Measurements from ENCODE around the gene BEND3. TPM values are rescaled to one million over a fixed set of nuclear protein-coding genes. Genes with fewer than 3 reads are reported as not detected.
A peak's percentile ranks its signal among the peaks of the same experiment; 100 is the strongest.

The BEND3 gene
- polyA plus RNA-seq, 2 of the 4 experiments (the other 2 are of a cell fraction) = 2.2 to 2.3 TPM

- no peak for TF ChIP-seq REST (IDR thresholded peaks at IDR 0.05)
- no peak for TF ChIP-seq HOXB5 (CRISPR knock-in tag; IDR thresholded peaks at IDR 0.05)
- no peak for TF ChIP-seq NR3C1 (IDR thresholded peaks at IDR 0.05)
Measured at GRCh38 chr6:107077710-107078109, 37.6 kb downstream of the BEND3 start (continued).

- DNase-seq (ENCODE audit: low read depth in 1 of 2, low spot score in 1 of 2) (peak in 1 of 2 experiments; percentile 7), ATAC-seq (peak in 1 of 2 experiments; percentile 32; a peak in 1 of 6 replicates), FAIRE-seq (no peak)
- 84% methylated on average over 6 of the region's 6 CpGs for WGBS (ENCODE audit: missing lambda C conversion rate)
- H3K27ac ChIP-seq = no peak overlapping the region
- peak; percentile 22; the same call in 1 of the 3 replicates for TF ChIP-seq CTCF (IDR thresholded peaks at IDR 0.05)
- no peak for TF ChIP-seq POLR2A (IDR thresholded peaks at IDR 0.05; ENCODE audit: low read length)
- TF ChIP-seq RAD21 (conservative IDR thresholded peaks at IDR 0.05 in 1 of 2, IDR thresholded peaks at IDR 0.05 in 1 of 2) = no peak
- CTCF ChIA-PET = no interaction called here
- H3K9me3 ChIP-seq = no peaks in the 10 kb centered on the region
- POLR2A ChIA-PET = no interaction called here
- H3K4me1 ChIP-seq = no peaks in the 10 kb centered on the region
- H3K4me3 ChIP-seq = no peak overlapping the region
- no peak overlapping the region for H3K4me2 ChIP-seq
Measured at GRCh38 chr6:107075951-107076381, 39.3 kb downstream of the BEND3 start.

GRCh38 chr6:107070686-107071085, 44.6 kb downstream of the BEND3 start:
- no peak for FAIRE-seq
- ChIA-PET CTCF (no interaction called here), POLR2A (no interaction called here)
- no peaks in the 10 kb centered on the region for H3K9me3 ChIP-seq
- H3K27ac ChIP-seq = no peak overlapping the region
- no peak for ATAC-seq
- no peaks in the 10 kb centered on the region for H3K4me1 ChIP-seq
- DNase-seq (ENCODE audit: low read depth in 1 of 2, low spot score in 1 of 2) = no peak
- no peak overlapping the region for H3K4me3 ChIP-seq
- 81% methylated on average over 10 of the region's 12 CpGs for WGBS (ENCODE audit: missing lambda C conversion rate)
- H3K4me2 ChIP-seq = no peak overlapping the region
- TF ChIP-seq RFX5 (IDR thresholded peaks at IDR 0.05) (no peak), RARB (CRISPR knock-in tag; IDR thresholded peaks at IDR 0.05) (no peak), KDM5A (IDR thresholded peaks at IDR 0.05) (no peak), RCOR1 (IDR thresholded peaks at IDR 0.05; ENCODE audit: low read depth, low read length) (no peak), POLR2A (IDR thresholded peaks at IDR 0.05; ENCODE audit: low read length) (no peak), CTCF (IDR thresholded peaks at IDR 0.05) (no peak), SMC3 (IDR thresholded peaks at IDR 0.05) (no peak), EHMT2 (IDR thresholded peaks at IDR 0.05; ENCODE audit: low read depth) (no peak), REST (IDR thresholded peaks at IDR 0.05) (no peak), SREBF2 (IDR thresholded peaks at IDR 0.05) (no peak), ZC3H11A (IDR thresholded peaks at IDR 0.05) (no peak), CHD2 (IDR thresholded peaks at IDR 0.05; ENCODE audit: low read length, partially characterized antibody) (no peak), GATA3 (IDR thresholded peaks at IDR 0.05; ENCODE audit: borderline replicate concordance) (no peak), HDAC2 (IDR thresholded peaks at IDR 0.05) (no peak), ESRRA (IDR thresholded peaks at IDR 0.05; ENCODE audit: borderline replicate concordance, low read length) (no peak), HOXB13 (CRISPR knock-in tag; IDR thresholded peaks at IDR 0.05; ENCODE audit: low read depth) (no peak), E2F6 (IDR thresholded peaks at IDR 0.05; ENCODE audit: borderline replicate concordance, low read depth) (no peak), HMGXB4 (CRISPR knock-in tag; IDR thresholded peaks at IDR 0.05; ENCODE audit: borderline replicate concordance) (no peak)
